Sigmoid colon (tissue), 4 donors: ENCODE measurements around the gene NOL7.

Experiments
- CTCF ChIP-seq, 4 experiments: fragments of 450-650 bp in 3 of 4; fragments of 200-600 bp in 1 of 4; IDR thresholded peaks; one replicate each; pipeline ENCODE4 v1.5.1; 2016 to 2019; ENCODE audit warnings: antibody characterized with exemption in 4 of 4, mild to moderate bottlenecking in 3 of 4, moderate library complexity in 2 of 4
- POLR2A ChIP-seq, 2 donors: fragments of 450-650 bp; IDR thresholded peaks; one replicate each; pipeline ENCODE4 v1.6.1; 2016; ENCODE audit warnings: antibody characterized with exemption in 2 of 2, mild to moderate bottlenecking in 2 of 2, moderate library complexity in 2 of 2
- POLR2AphosphoS5 ChIP-seq, 4 donors: sonication (generic); formaldehyde crosslinking; IDR thresholded peaks; one replicate each; pipeline ENCODE4 v1.6.1; 2017; ENCODE audit warnings: antibody characterized with exemption in 4 of 4

DNA sequence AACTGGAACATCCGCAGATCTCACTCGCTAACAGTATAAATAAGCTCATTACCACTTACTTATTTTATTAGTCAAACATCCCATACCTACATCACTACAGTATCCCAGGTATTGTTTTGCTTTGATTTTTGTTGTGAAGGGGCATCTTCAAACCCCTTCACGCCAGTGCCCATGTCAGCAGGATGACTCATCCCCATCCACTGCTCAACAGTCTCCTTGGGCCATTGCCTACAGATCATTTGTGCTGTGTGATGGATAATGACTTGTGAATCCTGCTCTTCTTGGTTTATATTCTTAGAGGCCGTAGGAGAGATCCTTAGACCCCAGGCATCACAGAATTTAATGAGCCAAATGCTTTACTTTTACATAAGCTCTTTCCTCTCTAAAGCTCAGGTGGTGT lies 49.2 kb upstream of the NOL7 start:
- TF ChIP-seq CTCF (IDR thresholded peaks at IDR 0.05) (no peak), POLR2AphosphoS5 (IDR thresholded peaks at IDR 0.05) (no peak), POLR2A (IDR thresholded peaks at IDR 0.05) (no peak)
